SU-DHL-6 (cell line): ENCODE measurements around the gene SYNJ2.

Source experiments
- EZH2phosphoT487 ChIP-seq: fragments of 200-600 bp; sonication (generic), shearing (Covaris generic); conservative IDR thresholded peaks from 2 replicates; pipeline ENCODE4 v1.6.1; 2018; ENCODE audit warnings: mild to moderate bottlenecking, antibody characterized with exemption, low read length, moderate library complexity, mixed read lengths
- TF ChIP-seq, protein P1 (sequence below): fragments of 200-600 bp; sonication (generic); IDR thresholded peaks from one replicate; pipeline ENCODE4 v1.5.1; 2017; ENCODE audit warnings: antibody characterized with exemption, mild to moderate bottlenecking, low read length, moderate library complexity; ENCODE audit not compliant: insufficient read depth, poor library complexity, severe bottlenecking

- TF ChIP-seq, protein P1, sequence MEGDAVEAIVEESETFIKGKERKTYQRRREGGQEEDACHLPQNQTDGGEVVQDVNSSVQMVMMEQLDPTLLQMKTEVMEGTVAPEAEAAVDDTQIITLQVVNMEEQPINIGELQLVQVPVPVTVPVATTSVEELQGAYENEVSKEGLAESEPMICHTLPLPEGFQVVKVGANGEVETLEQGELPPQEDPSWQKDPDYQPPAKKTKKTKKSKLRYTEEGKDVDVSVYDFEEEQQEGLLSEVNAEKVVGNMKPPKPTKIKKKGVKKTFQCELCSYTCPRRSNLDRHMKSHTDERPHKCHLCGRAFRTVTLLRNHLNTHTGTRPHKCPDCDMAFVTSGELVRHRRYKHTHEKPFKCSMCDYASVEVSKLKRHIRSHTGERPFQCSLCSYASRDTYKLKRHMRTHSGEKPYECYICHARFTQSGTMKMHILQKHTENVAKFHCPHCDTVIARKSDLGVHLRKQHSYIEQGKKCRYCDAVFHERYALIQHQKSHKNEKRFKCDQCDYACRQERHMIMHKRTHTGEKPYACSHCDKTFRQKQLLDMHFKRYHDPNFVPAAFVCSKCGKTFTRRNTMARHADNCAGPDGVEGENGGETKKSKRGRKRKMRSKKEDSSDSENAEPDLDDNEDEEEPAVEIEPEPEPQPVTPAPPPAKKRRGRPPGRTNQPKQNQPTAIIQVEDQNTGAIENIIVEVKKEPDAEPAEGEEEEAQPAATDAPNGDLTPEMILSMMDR: no peak
- TF ChIP-seq EZH2phosphoT487: no peak
These were observed 32.3 kb downstream of the SYNJ2 start for GRCh38 chr6:158013904-158014504.
